Measurements from ENCODE around the gene LAMC3.

DNA sequence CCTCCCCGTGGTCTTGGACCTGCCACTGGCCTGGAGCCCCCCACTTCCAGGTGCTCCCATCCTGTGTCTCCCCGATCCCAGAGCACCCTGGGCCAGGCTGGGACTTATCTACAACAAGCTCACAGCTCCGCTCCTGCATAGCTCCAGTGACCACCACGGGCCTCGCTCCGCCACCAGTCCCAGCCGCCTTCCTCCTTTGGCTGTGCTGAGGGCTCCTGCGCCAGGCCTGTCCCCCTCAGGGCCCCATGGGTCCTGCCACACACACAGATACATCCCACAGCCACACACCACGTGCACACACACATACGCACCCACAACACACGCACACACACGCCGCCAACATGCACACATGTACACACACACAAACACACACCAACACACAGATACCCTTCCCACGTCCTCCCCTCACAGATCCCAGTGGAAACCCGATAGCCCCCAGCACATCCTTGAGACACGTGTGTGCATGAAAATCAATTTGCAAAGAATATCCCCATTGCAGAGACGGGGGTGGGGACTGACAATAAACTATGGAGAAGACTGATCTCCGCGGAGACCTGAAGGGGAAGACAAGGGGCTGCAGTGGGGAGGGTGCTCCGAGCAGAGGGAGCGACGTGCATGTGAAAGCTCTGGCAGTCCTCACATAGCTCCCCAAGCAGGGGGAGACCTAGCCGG lies 18.5 kb upstream of the LAMC3 start:
- TF ChIP-seq, protein P1, sequence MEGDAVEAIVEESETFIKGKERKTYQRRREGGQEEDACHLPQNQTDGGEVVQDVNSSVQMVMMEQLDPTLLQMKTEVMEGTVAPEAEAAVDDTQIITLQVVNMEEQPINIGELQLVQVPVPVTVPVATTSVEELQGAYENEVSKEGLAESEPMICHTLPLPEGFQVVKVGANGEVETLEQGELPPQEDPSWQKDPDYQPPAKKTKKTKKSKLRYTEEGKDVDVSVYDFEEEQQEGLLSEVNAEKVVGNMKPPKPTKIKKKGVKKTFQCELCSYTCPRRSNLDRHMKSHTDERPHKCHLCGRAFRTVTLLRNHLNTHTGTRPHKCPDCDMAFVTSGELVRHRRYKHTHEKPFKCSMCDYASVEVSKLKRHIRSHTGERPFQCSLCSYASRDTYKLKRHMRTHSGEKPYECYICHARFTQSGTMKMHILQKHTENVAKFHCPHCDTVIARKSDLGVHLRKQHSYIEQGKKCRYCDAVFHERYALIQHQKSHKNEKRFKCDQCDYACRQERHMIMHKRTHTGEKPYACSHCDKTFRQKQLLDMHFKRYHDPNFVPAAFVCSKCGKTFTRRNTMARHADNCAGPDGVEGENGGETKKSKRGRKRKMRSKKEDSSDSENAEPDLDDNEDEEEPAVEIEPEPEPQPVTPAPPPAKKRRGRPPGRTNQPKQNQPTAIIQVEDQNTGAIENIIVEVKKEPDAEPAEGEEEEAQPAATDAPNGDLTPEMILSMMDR (IDR thresholded peaks at IDR 0.05), result no peak
- no peak for TF ChIP-seq POLR2A (IDR thresholded peaks at IDR 0.05)

Data from right lobe of liver (tissue), 4 donors.